IPS-15b (cell line): ENCODE measurements around the gene DENND1A.

Source experiments
- H3K27me3 ChIP-seq: one replicate; pipeline ENCODE4 v1.6.1; 2013; ENCODE audit warnings: low read length; ENCODE audit not compliant: control insufficient read depth, insufficient read depth
- H3K36me3 ChIP-seq: one replicate; pipeline ENCODE4 v1.6.1; 2013; ENCODE audit warnings: low read length; ENCODE audit not compliant: control insufficient read depth, insufficient read depth
- H3K4me1 ChIP-seq: one replicate; pipeline ENCODE4 v1.6.1; 2013; ENCODE audit warnings: mild to moderate bottlenecking, low read length; ENCODE audit not compliant: control insufficient read depth, insufficient read depth
- H3K4me3 ChIP-seq: one replicate; pipeline ENCODE4 v1.5.1; 2013; ENCODE audit warnings: low read depth, low read length
- H3K9ac ChIP-seq: one replicate; pipeline ENCODE4 v1.6.1; 2013; ENCODE audit warnings: low read depth, mild to moderate bottlenecking, low read length
- H3K9me3 ChIP-seq: one replicate; pipeline ENCODE4 v1.6.1; 2013; ENCODE audit warnings: mild to moderate bottlenecking, low read length; ENCODE audit not compliant: control insufficient read depth, insufficient read depth

The DENND1A gene

DNA sequence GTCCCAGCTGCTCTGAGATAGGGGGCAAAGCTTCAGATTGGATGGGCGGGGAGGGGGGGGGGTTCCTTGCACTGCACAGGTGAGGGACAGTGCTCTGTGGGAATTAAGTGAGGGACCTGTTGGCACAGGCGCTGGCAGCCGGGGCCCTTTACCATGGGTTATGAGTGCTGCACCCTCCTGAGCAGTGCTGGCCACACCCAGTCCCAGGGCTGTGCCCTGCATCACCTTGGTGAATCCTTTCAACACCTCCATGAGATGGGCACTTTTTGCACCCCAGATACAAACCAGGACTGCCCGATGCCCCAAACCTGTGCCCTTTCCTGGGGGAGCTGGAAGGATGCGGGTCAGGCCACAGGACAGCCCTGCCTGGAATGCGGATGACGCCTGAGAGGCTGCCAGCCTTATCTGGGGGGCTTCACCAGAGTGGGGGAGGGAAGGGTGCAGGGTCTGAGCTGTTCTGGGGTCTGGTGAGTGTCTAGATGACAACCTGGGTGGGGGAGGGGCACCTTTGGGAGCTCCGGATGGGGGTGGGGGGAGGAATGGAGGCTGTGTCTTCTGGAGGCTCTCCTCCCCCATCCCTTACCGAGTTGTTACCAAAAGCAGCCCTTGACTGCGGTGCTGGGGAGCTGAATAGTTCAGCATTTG lies 568.7 kb downstream of the DENND1A start:
- Histone ChIP-seq H3K9me3 (no peaks in the 10 kb centered on the region), H3K4me3 (no peak overlapping the region), H3K36me3 (no peaks in the 10 kb centered on the region), H3K27me3 (no peaks in the 10 kb centered on the region), H3K4me1 (peaks cover 46% of the 10 kb centered on the region), H3K9ac (no peak overlapping the region)

DNA sequence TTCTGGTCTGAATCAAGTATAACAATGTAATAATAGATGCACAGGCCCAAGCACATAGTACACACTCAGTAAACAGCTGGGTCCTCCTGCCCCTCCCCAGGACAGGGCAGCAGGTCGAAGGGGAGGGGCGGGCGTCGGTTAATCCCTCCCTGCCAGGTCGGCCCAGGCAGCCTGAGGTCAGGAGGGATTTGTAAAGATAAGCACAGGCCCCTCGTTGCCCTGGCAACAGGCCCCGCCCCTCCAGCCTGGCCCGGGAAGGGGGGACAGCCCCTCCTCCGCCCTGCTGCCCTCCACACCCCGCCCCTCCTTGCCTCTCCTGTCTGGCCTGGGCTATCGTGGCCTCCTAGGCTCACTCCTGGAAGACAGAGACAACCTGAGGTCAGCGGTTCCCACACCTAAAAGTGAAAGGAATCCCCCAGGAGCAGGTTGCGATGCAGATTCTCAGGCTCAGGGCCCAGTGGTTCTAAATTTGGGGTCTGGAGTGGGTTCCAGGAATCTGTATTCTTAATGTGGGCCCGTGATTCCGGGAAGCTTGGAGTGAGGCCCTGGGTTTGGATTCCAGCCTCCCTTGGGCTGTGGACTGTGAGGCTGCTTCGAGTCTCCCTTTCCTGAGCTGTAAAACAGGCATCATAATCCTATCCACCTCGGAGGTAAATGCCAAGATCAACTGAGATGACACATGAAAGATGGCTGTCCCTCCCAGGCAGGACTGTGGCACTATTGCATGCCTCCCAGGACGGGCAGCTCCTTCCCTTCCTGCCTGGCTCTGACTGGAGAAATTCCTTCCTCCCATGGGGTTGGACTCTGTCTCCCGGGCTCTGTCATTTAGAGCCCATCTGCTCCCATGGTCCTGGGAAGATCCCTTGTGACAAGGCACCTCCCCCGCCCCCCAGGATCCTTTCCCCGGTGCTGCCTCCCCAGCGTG lies 569.5 kb downstream of the DENND1A start:
- peaks cover 46% of the 10 kb centered on the region for H3K4me1 ChIP-seq
- H3K9me3 ChIP-seq = no peaks in the 10 kb centered on the region
- no peaks in the 10 kb centered on the region for H3K27me3 ChIP-seq
- peak overlapping the region; percentile 14 for H3K9ac ChIP-seq
- no peaks in the 10 kb centered on the region for H3K36me3 ChIP-seq
- H3K4me3 ChIP-seq = no peak overlapping the region

DNA sequence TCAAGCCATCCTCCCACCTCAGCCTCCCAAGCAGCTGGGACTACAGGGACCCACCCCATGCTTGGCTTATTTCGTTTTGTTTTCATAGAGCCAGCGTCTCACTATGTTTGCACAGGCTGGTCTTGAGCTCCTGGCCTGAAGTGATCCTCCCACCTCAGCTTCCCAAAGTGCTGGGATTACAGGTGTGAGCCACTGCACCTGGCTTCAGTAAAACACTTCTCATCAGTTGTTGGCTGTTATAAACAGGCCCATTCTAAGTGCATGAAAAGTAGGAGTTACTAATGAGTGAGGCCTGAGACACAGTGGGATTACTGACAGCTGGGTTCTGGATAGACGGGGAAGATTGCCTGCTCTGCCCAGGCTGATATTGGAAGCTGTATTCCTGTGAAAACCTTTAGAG lies 570.4 kb downstream of the DENND1A start:
- H3K27me3 ChIP-seq = no peaks in the 10 kb centered on the region
- H3K9ac ChIP-seq = no peak overlapping the region
- H3K9me3 ChIP-seq = no peaks in the 10 kb centered on the region
- H3K36me3 ChIP-seq = no peaks in the 10 kb centered on the region
- H3K4me1 ChIP-seq = peaks cover 48% of the 10 kb centered on the region
- no peak overlapping the region for H3K4me3 ChIP-seq

DNA sequence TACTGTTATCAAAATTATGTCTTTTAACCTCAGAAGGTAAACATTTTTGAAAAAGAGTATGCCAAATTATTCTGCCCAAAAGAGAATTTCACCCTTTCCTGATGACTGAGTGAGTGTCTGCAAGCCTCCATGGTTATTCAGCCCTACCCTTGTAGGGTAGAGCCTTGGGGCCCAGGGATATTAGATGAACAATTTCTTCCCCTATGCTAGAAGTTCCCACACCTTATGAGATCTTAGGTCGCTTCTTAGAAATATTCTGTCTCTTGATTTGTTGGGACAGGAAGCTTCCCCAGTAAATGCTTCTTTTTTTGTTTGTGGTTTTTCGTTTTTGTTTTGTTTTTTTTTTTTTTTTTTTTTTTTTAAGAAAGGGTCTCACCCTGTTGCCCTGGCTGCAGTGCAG lies 570.8 kb downstream of the DENND1A start:
- Histone ChIP-seq H3K36me3 (no peaks in the 10 kb centered on the region), H3K27me3 (no peaks in the 10 kb centered on the region), H3K9me3 (no peaks in the 10 kb centered on the region), H3K4me3 (no peak overlapping the region), H3K9ac (no peak overlapping the region), H3K4me1 (peaks cover 48% of the 10 kb centered on the region)

DNA sequence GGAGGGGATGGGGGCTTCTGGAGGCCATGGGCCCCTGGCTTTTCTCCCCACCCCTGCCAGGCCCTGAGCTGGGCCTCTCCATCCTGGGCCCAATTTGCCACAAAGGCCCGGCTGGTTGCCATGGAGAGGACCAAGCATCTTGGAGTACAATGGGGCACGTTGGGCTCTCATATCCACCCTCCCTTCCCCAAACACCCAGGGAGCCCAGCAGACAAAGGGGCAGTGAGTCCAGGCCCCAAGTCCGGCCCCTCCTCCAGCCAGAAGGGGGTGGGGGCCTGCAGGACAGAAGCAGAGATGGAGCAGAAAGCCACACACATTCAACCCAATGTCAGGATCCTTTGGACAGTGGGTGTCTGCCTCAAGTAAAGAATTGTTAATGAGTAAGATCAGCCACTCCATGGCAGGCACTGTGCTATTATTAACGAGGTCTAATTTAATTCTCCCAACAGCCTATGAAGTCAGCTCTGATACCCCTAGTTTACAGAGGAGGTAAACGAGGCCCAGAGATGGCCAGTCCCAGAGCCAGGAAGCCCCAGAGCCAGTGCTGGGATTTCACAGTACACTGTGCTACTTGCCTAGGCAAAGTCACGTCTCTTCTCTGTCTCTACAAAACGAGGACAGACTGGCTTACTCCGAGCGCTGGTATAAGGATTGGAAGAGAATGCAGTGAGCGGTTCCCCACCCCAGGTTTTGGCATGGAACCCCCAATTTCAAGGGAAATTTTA lies 571.6 kb downstream of the DENND1A start:
- Histone ChIP-seq H3K9ac (no peak overlapping the region), H3K9me3 (no peaks in the 10 kb centered on the region), H3K27me3 (no peaks in the 10 kb centered on the region), H3K4me3 (peak overlapping the region; percentile 43), H3K36me3 (no peaks in the 10 kb centered on the region), H3K4me1 (peaks cover 48% of the 10 kb centered on the region)

DNA sequence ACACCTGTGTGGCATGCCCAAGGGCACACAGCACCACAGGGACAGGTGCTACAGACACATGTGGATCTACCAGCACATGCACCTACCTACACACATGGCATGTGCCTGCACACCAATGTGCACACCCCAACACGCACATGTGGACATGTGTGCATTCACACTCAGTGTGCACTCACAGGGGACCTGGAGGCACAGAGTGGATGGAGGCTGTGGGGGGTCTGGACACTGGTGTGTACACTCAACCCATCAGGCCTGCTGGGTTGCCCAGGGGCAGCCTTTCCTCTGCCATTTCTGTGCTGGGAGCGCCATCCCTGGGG lies 572.2 kb downstream of the DENND1A start:
- H3K9ac ChIP-seq = no peak overlapping the region
- no peaks in the 10 kb centered on the region for H3K9me3 ChIP-seq
- no peaks in the 10 kb centered on the region for H3K36me3 ChIP-seq
- peak overlapping the region; percentile 43 for H3K4me3 ChIP-seq
- no peaks in the 10 kb centered on the region for H3K27me3 ChIP-seq
- peaks cover 48% of the 10 kb centered on the region for H3K4me1 ChIP-seq

DNA sequence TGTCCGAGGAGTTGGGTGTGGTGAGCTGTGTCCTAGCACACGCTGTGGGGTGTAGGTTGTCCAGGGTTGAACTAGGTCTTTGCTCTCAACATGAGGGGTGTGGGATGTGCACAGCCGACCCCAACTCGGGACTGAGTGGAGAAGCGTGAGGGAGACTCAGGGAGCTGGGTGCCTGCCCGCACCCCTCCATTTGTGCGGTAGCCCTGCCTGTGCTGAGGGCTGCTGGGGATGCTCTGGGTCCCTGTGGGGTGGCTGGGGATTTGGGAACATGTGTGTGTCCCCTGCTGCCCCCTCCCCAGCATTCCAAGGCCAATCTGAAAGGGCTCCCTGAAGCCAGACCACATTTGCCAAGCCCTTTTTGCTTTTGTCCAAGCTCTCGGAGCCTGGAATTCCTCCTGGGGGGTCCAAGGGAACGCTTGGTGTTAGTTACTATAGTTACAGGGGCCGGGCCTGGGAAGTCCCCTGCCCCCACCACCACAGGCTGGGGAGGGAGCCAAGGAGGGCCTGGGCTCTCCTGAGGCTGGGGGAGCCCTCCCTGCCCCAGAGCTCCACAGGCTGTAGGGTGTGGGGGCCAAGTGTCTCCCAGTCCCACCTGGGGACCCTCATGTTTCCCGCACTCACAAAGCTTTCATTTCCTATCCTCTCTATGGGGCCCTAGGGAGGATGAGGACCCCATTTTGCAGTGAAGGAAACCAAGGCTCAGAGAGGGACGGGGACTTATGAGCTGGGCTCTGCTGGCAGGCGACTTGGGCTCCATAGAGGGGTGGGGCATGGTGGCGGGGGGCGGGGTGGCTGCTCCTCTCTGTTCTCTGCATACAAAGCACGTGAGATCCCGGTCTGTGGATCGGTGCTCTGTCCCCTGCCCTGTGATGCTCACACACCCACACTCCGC lies 572.8 kb downstream of the DENND1A start:
- Histone ChIP-seq H3K4me1 (peaks cover 46% of the 10 kb centered on the region), H3K9ac (no peak overlapping the region), H3K36me3 (no peaks in the 10 kb centered on the region), H3K9me3 (no peaks in the 10 kb centered on the region), H3K4me3 (peak overlapping the region; percentile 46), H3K27me3 (no peaks in the 10 kb centered on the region)

DNA sequence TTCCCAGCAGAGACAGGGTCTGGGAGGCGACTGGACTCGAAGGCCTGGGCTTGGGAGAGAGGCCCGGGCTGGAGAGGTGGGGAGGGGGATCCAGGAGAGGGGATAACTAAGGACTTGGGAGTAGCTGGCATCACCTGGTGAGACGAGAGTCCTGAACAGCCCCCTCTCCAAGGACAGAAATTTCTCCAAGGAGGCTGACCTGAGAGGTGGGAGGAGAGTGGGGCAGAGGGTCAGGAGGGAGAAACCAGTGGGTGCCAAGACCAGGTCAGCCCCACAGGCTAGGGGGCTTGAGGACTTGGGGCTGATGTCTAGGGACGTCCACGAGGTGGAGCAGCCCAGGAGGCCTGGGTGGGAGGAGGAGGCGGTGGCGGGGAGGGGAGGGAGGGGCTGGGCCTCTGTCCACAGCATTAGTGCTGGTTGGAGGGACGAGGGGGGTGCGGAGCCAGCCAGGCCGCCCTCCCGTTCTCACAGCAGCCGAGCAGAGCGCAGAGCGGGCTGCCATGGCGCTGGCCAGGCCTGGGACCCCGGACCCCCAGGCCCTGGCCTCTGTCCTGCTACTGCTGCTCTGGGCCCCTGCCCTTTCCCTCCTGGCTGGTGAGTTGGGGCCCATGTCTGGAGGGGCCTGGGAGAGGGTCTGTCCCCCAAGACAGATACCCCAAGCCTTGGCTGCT lies 574.0 kb downstream of the DENND1A start, which contains the start of gene CRB2:
Gene CRB2 (plus strand): TSS at position 437 of the 671 bp plus-strand sequence. CDS start 64 bp downstream, at position 501.
- H3K4me3 ChIP-seq = peak within 1 kb of the TSS; percentile 62

DNA sequence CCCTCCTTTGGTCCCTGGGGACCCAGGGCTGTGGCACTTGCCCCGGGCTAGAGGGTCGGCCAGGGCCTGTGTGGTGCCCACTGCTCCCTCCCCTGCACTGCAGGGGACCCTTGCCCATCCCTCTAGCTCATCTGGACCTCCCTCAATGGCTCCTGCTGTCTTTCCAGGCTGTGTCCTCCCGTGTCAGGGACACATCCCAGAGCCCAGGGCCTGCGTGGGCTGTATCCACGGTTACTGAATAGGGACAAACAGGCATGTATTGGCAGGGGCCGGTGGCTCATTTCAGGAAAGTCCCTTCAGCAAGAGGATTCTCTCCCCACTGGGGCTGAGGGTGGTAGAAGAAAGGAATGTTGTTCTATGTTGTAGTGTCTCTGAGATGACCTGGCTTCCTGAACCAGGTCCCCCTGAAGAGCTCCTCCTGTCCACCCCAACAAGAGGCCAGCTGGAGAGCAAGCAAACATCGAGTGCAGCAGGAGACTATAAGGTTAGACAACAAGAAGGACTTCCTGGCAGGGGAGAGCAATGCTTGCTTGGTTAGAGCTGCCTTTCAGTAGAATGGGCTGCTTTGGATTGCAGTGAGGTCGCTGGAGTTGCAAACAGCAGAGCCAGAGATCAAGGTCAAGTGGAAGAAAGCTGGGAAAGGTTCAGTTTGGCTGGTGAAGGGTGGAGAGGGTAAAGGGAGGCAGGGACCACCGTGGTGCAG lies 575.0 kb downstream of the DENND1A start:
- no peak overlapping the region for H3K9ac ChIP-seq
- no peaks in the 10 kb centered on the region for H3K9me3 ChIP-seq
- peak overlapping the region; percentile 62 for H3K4me3 ChIP-seq
- H3K4me1 ChIP-seq = peaks cover 30% of the 10 kb centered on the region
- H3K27me3 ChIP-seq = no peaks in the 10 kb centered on the region
- H3K36me3 ChIP-seq = no peaks in the 10 kb centered on the region

More for the DNA sequence above, 574.0 kb downstream of the DENND1A start, which contains the start of gene CRB2:
- H3K27me3 ChIP-seq = no peaks in the 10 kb centered on the region
- H3K4me1 ChIP-seq = peaks cover 36% of the 10 kb centered on the region
- H3K9me3 ChIP-seq = no peaks in the 10 kb centered on the region
- no peaks in the 10 kb centered on the region for H3K36me3 ChIP-seq
- H3K9ac ChIP-seq = no peak within 1 kb of the TSS

DNA sequence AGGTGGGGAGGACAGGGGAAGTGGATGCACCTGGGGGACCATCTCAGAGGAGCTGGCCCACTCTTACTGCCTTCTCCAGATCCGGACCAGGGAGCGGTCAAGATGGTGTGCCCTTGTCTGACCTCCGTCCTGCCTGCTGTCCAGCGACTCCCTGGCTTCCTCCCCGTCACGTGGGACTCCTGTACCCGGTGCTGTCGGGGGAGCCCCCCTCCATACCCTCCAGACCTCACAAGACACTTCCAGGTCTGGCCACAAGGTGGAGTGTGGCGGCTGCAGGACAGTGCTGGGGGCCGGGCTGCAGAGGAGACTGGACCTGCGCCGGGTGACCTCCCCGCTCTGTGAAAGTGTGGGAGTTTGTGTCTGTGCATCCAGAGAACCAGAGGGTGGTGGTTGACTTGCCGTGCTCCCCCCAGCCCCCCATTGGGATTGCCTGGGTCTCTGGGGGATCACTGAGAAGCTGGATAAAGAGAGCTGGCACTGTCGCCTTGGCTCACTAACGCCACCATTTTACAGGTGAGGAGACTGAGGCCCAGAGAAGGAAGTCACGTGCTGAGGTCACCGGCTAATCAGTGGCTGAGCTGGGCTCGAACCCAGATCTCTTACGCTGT lies 575.8 kb downstream of the DENND1A start:
- peak overlapping the region; percentile 50 for H3K4me3 ChIP-seq
- no peaks in the 10 kb centered on the region for H3K36me3 ChIP-seq
- peaks cover 24% of the 10 kb centered on the region for H3K4me1 ChIP-seq
- H3K9me3 ChIP-seq = no peaks in the 10 kb centered on the region
- no peaks in the 10 kb centered on the region for H3K27me3 ChIP-seq
- H3K9ac ChIP-seq = no peak overlapping the region
